ENCODE results near the gene SMIM22.

The SMIM22 gene

GRCh38 chr16:4767872-4768548 is 27.2 kb upstream of the SMIM22 start:
- no peak for TF ChIP-seq Cebpa-rat (IDR thresholded peaks at IDR 0.05)
- H3K4me2 ChIP-seq: peak overlapping the region; percentile 91
- peak overlapping the region; percentile 69 for H3K9ac ChIP-seq
- H3K4me3 ChIP-seq: peak overlapping the region; percentile 63
- H3K4me1 ChIP-seq: peaks cover 31% of the 10 kb centered on the region
- H3K9me3 ChIP-seq: no peaks in the 10 kb centered on the region
- peaks cover 25% of the 10 kb centered on the region for H3K36me3 ChIP-seq
- peaks cover 24% of the 10 kb centered on the region; the same call in 1 of the 2 replicates for H4K20me1 ChIP-seq
- H3K27ac ChIP-seq: peak overlapping the region; percentile 38; the same call in 1 of the 2 replicates
- H3K27me3 ChIP-seq: no peaks in the 10 kb centered on the region

- peaks cover 31% of the 10 kb centered on the region for H3K4me1 ChIP-seq
- TF ChIP-seq Cebpa-rat (IDR thresholded peaks at IDR 0.05): no peak
- peak overlapping the region; percentile 91 for H3K4me2 ChIP-seq
- peaks cover 18% of the 10 kb centered on the region; the same call in 1 of the 2 replicates for H4K20me1 ChIP-seq
- peak overlapping the region; percentile 38; the same call in 1 of the 2 replicates for H3K27ac ChIP-seq
- H3K9me3 ChIP-seq: no peaks in the 10 kb centered on the region
- H3K27me3 ChIP-seq: no peaks in the 10 kb centered on the region
- peak overlapping the region; percentile 69 for H3K9ac ChIP-seq
- H3K4me3 ChIP-seq: peak overlapping the region; percentile 63
- H3K36me3 ChIP-seq: peaks cover 18% of the 10 kb centered on the region
Observed at GRCh38 chr16:4768549-4769305, 26.4 kb upstream of the SMIM22 start.

GRCh38 chr16:4769306-4769638 is 25.9 kb upstream of the SMIM22 start:
- Histone ChIP-seq H3K4me3 (peak overlapping the region; percentile 63; the same call in 1 of the 2 replicates), H3K9ac (no peak overlapping the region)

GRCh38 chr16:4771646-4772045 is 23.5 kb upstream of the SMIM22 start:
- H3K27ac ChIP-seq: no peak overlapping the region
- H3K9me3 ChIP-seq: no peaks in the 10 kb centered on the region
- H3K36me3 ChIP-seq: no peaks in the 10 kb centered on the region
- H3K4me1 ChIP-seq: peaks cover 13% of the 10 kb centered on the region
- no peak overlapping the region for H3K4me2 ChIP-seq
- no peak overlapping the region for H3K4me3 ChIP-seq
- no peak overlapping the region for H3K9ac ChIP-seq
- no peak for TF ChIP-seq Cebpa-rat (IDR thresholded peaks at IDR 0.05)
- H3K27me3 ChIP-seq: no peaks in the 10 kb centered on the region
- no peaks in the 10 kb centered on the region for H4K20me1 ChIP-seq

More at GRCh38 chr16:4769306-4769638, 25.9 kb upstream of the SMIM22 start:
- peaks cover 14% of the 10 kb centered on the region; the same call in 1 of the 2 replicates for H4K20me1 ChIP-seq
- peaks cover 31% of the 10 kb centered on the region for H3K4me1 ChIP-seq
- no peaks in the 10 kb centered on the region for H3K27me3 ChIP-seq
- TF ChIP-seq Cebpa-rat (IDR thresholded peaks at IDR 0.05): no peak
- no peak overlapping the region for H3K27ac ChIP-seq
- no peaks in the 10 kb centered on the region for H3K9me3 ChIP-seq
- H3K36me3 ChIP-seq: peaks cover 13% of the 10 kb centered on the region
- H3K4me2 ChIP-seq: no peak overlapping the region; the same call in 1 of the 2 replicates

- no peaks in the 10 kb centered on the region for H3K36me3 ChIP-seq
- H3K27ac ChIP-seq: no peak overlapping the region
- peaks cover 12% of the 10 kb centered on the region for H3K4me1 ChIP-seq
- no peaks in the 10 kb centered on the region for H3K27me3 ChIP-seq
- no peaks in the 10 kb centered on the region for H3K9me3 ChIP-seq
- H3K4me2 ChIP-seq: no peak overlapping the region
- no peak for TF ChIP-seq Cebpa-rat (IDR thresholded peaks at IDR 0.05)
- H4K20me1 ChIP-seq: no peaks in the 10 kb centered on the region
- no peak overlapping the region for H3K4me3 ChIP-seq
- H3K9ac ChIP-seq: no peak overlapping the region
Observed at GRCh38 chr16:4772351-4772750, 22.8 kb upstream of the SMIM22 start.

- H3K27me3 ChIP-seq: no peaks in the 10 kb centered on the region
- no peaks in the 10 kb centered on the region for H3K4me1 ChIP-seq
- TF ChIP-seq Cebpa-rat (IDR thresholded peaks at IDR 0.05): no peak
- no peak overlapping the region for H3K27ac ChIP-seq
- no peaks in the 10 kb centered on the region for H3K9me3 ChIP-seq
- no peak overlapping the region for H3K9ac ChIP-seq
- H4K20me1 ChIP-seq: no peaks in the 10 kb centered on the region
- H3K4me3 ChIP-seq: no peak overlapping the region
- H3K36me3 ChIP-seq: no peaks in the 10 kb centered on the region
- no peak overlapping the region for H3K4me2 ChIP-seq
Observed at GRCh38 chr16:4775005-4775404, 20.2 kb upstream of the SMIM22 start.

- Histone ChIP-seq H3K9ac (no peak overlapping the region), H3K9me3 (no peaks in the 10 kb centered on the region), H3K27ac (no peak overlapping the region), H3K4me3 (no peak overlapping the region), H3K4me1 (no peaks in the 10 kb centered on the region), H4K20me1 (no peaks in the 10 kb centered on the region), H3K4me2 (no peak overlapping the region), H3K36me3 (no peaks in the 10 kb centered on the region), H3K27me3 (no peaks in the 10 kb centered on the region)
- TF ChIP-seq Cebpa-rat (IDR thresholded peaks at IDR 0.05): no peak
Observed at GRCh38 chr16:4776141-4776705, 18.9 kb upstream of the SMIM22 start.

- Histone ChIP-seq H3K27ac (no peak overlapping the region), H3K4me2 (no peak overlapping the region), H3K9me3 (no peaks in the 10 kb centered on the region), H3K4me3 (no peak overlapping the region), H3K36me3 (no peaks in the 10 kb centered on the region), H3K9ac (no peak overlapping the region), H4K20me1 (no peaks in the 10 kb centered on the region), H3K27me3 (no peaks in the 10 kb centered on the region), H3K4me1 (0 out of 2 replicates have a peak, but pooled peaks cover 2% of the 10 kb centered on the region)
- TF ChIP-seq Cebpa-rat (IDR thresholded peaks at IDR 0.05): no peak
Observed at GRCh38 chr16:4777339-4778049, 17.7 kb upstream of the SMIM22 start.

GRCh38 chr16:4778050-4778392 is 17.1 kb upstream of the SMIM22 start:
- Histone ChIP-seq H3K27ac (no peak overlapping the region), H3K9me3 (no peaks in the 10 kb centered on the region), H3K4me1 (peaks cover 7% of the 10 kb centered on the region), H4K20me1 (no peaks in the 10 kb centered on the region), H3K9ac (no peak overlapping the region), H3K36me3 (no peaks in the 10 kb centered on the region), H3K4me3 (no peak overlapping the region), H3K4me2 (no peak overlapping the region), H3K27me3 (no peaks in the 10 kb centered on the region)
- no peak for TF ChIP-seq Cebpa-rat (IDR thresholded peaks at IDR 0.05)

All from BLaER1 (cell line).